ENCODE measurements around the gene POLR3H.

POLR3H gene

GRCh38 chr22:41587347-41587723, 43.1 kb upstream of the POLR3H start:
- Histone ChIP-seq H3K4me1 (ENCODE audit: control insufficient read depth, low read length) (peaks cover 15% of the 10 kb centered on the region), H3K4me3 (ENCODE audit: low read length) (no peak overlapping the region), H3K4me2 (ENCODE audit: low read length) (no peak overlapping the region), H3K79me2 (ENCODE audit: control insufficient read depth, low read length) (peaks cover 6% of the 10 kb centered on the region), H3K27me3 (ENCODE audit: control insufficient read depth, low read length) (no peaks in the 10 kb centered on the region), H3K9me3 (ENCODE audit: control insufficient read depth, insufficient read depth, low read length) (no peaks in the 10 kb centered on the region), H3K9me2 (replicated peaks; ENCODE audit: control insufficient read depth, low read length) (no peaks in the 10 kb centered on the region), H3F3A (ENCODE audit: control insufficient read depth, insufficient read depth) (no peaks in the 10 kb centered on the region), H3K36me3 (ENCODE audit: control insufficient read depth, low read length) (peaks cover 3% of the 10 kb centered on the region; the same call in 1 of the 2 replicates), H4K20me1 (ENCODE audit: control insufficient read depth, insufficient read depth, low read depth, low read length) (no peaks in the 10 kb centered on the region), H3K27ac (ENCODE audit: low read depth, low read length) (no peak overlapping the region)
- TF ChIP-seq EZH2phosphoT487 (IDR thresholded peaks at IDR 0.05; ENCODE audit: borderline replicate concordance, low read length) (no peak), CTCF (IDR thresholded peaks at IDR 0.05; ENCODE audit: low read depth, low read length, poor library complexity, severe bottlenecking) (no peak)

GRCh38 chr22:41585898-41586297, 41.6 kb upstream of the POLR3H start:
- no peaks in the 10 kb centered on the region for H3F3A ChIP-seq (ENCODE audit: control insufficient read depth, insufficient read depth)
- H3K4me3 ChIP-seq (ENCODE audit: low read length): no peak overlapping the region
- TF ChIP-seq EZH2phosphoT487 (IDR thresholded peaks at IDR 0.05; ENCODE audit: borderline replicate concordance, low read length): no peak
- TF ChIP-seq CTCF (IDR thresholded peaks at IDR 0.05; ENCODE audit: low read depth, low read length, poor library complexity, severe bottlenecking): no peak
- H3K27ac ChIP-seq (ENCODE audit: low read depth, low read length): no peak overlapping the region
- peaks cover 15% of the 10 kb centered on the region for H3K4me1 ChIP-seq (ENCODE audit: control insufficient read depth, low read length)
- no peaks in the 10 kb centered on the region for H4K20me1 ChIP-seq (ENCODE audit: control insufficient read depth, insufficient read depth, low read depth, low read length)
- no peaks in the 10 kb centered on the region for H3K9me2 ChIP-seq (replicated peaks; ENCODE audit: control insufficient read depth, low read length)
- H3K36me3 ChIP-seq (ENCODE audit: control insufficient read depth, low read length): peaks cover 3% of the 10 kb centered on the region; the same call in 1 of the 2 replicates
- no peaks in the 10 kb centered on the region for H3K27me3 ChIP-seq (ENCODE audit: control insufficient read depth, low read length)
- no peaks in the 10 kb centered on the region for H3K9me3 ChIP-seq (ENCODE audit: control insufficient read depth, insufficient read depth, low read length)
- peaks cover 6% of the 10 kb centered on the region for H3K79me2 ChIP-seq (ENCODE audit: control insufficient read depth, low read length)
- no peak overlapping the region for H3K4me2 ChIP-seq (ENCODE audit: low read length)

- H3K27me3 ChIP-seq (ENCODE audit: control insufficient read depth, low read length): no peaks in the 10 kb centered on the region
- no peak overlapping the region for H3K4me2 ChIP-seq (ENCODE audit: low read length)
- no peak overlapping the region for H3K27ac ChIP-seq (ENCODE audit: low read depth, low read length)
- peaks cover 6% of the 10 kb centered on the region for H3K79me2 ChIP-seq (ENCODE audit: control insufficient read depth, low read length)
- no peaks in the 10 kb centered on the region for H3K9me3 ChIP-seq (ENCODE audit: control insufficient read depth, insufficient read depth, low read length)
- peaks cover 3% of the 10 kb centered on the region; the same call in 1 of the 2 replicates for H3K36me3 ChIP-seq (ENCODE audit: control insufficient read depth, low read length)
- no peaks in the 10 kb centered on the region for H4K20me1 ChIP-seq (ENCODE audit: control insufficient read depth, insufficient read depth, low read depth, low read length)
- TF ChIP-seq CTCF (IDR thresholded peaks at IDR 0.05; ENCODE audit: low read depth, low read length, poor library complexity, severe bottlenecking) (no peak), EZH2phosphoT487 (IDR thresholded peaks at IDR 0.05; ENCODE audit: borderline replicate concordance, low read length) (no peak)
- H3K4me3 ChIP-seq (ENCODE audit: low read length): no peak overlapping the region
- H3K9me2 ChIP-seq (replicated peaks; ENCODE audit: control insufficient read depth, low read length): no peaks in the 10 kb centered on the region
- no peaks in the 10 kb centered on the region for H3F3A ChIP-seq (ENCODE audit: control insufficient read depth, insufficient read depth)
- peaks cover 9% of the 10 kb centered on the region for H3K4me1 ChIP-seq (ENCODE audit: control insufficient read depth, low read length)
These were observed 40.6 kb upstream of the POLR3H start for GRCh38 chr22:41584881-41585280.
